Osteoblast (primary cell): ENCODE data around the gene RTKN2. TPM values are rescaled to one million over a fixed set of nuclear protein-coding genes. Genes with fewer than 3 reads are reported as not detected.

Source experiments
- DNase-seq: peaks from one replicate; pipeline ENCODE4 v3.0.0; 2011; ENCODE audit warnings: low spot score, mixed read lengths; ENCODE audit not compliant: insufficient read length; ENCODE audit errors: missing footprints
- H2AFZ ChIP-seq: 2 replicates; pipeline ENCODE4 v1.6.0; 2011; ENCODE audit warnings: mild to moderate bottlenecking, low read length
- H3K27ac ChIP-seq: 2 replicates; pipeline ENCODE4 v1.5.1; 2011; ENCODE audit warnings: mild to moderate bottlenecking, low read depth, low read length, moderate library complexity
- H3K27me3 ChIP-seq: 2 replicates; pipeline ENCODE4 v1.6.0; 2012; ENCODE audit warnings: mild to moderate bottlenecking, control low read depth, inconsistent platforms, low read length, moderate library complexity; ENCODE audit not compliant: insufficient read depth
- H3K36me3 ChIP-seq: 2 replicates; pipeline ENCODE4 v1.5.1; 2011; ENCODE audit warnings: mild to moderate bottlenecking, low read length, control low read depth, moderate library complexity; ENCODE audit not compliant: insufficient read depth
- H3K4me1 ChIP-seq: 2 replicates; pipeline ENCODE4 v1.5.1; 2011; ENCODE audit warnings: mild to moderate bottlenecking, low read length, control low read depth, moderate library complexity; ENCODE audit not compliant: insufficient read depth
- H3K4me2 ChIP-seq: 2 replicates; pipeline ENCODE4 v1.6.0; 2011; ENCODE audit warnings: mild to moderate bottlenecking, low read length; ENCODE audit not compliant: insufficient read depth
- H3K4me3 ChIP-seq: fragments of 200-600 bp; sonication (generic); 3 replicates; pipeline ENCODE4 v1.5.1; 2012; ENCODE audit warnings: mild to moderate bottlenecking, low read length, inconsistent platforms; ENCODE audit not compliant: insufficient read depth
- H3K79me2 ChIP-seq: 2 replicates; pipeline ENCODE4 v1.6.0; 2012; ENCODE audit warnings: mild to moderate bottlenecking, low read length, control low read depth, inconsistent platforms; ENCODE audit not compliant: insufficient read depth
- H3K9me3 ChIP-seq: 2 replicates; pipeline ENCODE4 v1.5.1; 2011; ENCODE audit warnings: low read depth, low read length, control low read depth
- H4K20me1 ChIP-seq: 2 replicates; pipeline ENCODE4 v1.6.0; 2012; ENCODE audit warnings: mild to moderate bottlenecking, low read length, control low read depth; ENCODE audit not compliant: insufficient read depth
- CTCF ChIP-seq: IDR thresholded peaks from 2 replicates; pipeline ENCODE4 v1.5.1; 2011; ENCODE audit warnings: mild to moderate bottlenecking, low read depth, low read length, moderate library complexity; ENCODE audit errors: extremely low read depth
- total RNA-seq: library from RNA; depleted of rRNA; stranded (reverse); fragments of >200 nt; gene quantifications from 2 replicates; pipeline ENCODE4 v1.2.3, GENCODE V29; 2012

The RTKN2 gene
- total RNA-seq, 1 donor: 8.0 TPM

- no peak overlapping the region for H3K4me3 ChIP-seq
- no peaks in the 10 kb centered on the region for H3K27me3 ChIP-seq
- H3K9me3 ChIP-seq: no peaks in the 10 kb centered on the region
- H3K79me2 ChIP-seq: no peaks in the 10 kb centered on the region
- no peaks in the 10 kb centered on the region for H4K20me1 ChIP-seq
- peak overlapping the region; percentile 89 for H3K27ac ChIP-seq
- peaks cover 50% of the 10 kb centered on the region for H3K4me1 ChIP-seq
- DNase-seq: no peak
- H3K4me2 ChIP-seq: peak overlapping the region; percentile 34
- no peak for TF ChIP-seq CTCF
- H3K36me3 ChIP-seq: no peaks in the 10 kb centered on the region
- peak overlapping the region; percentile 6 for H2AFZ ChIP-seq
Observed at GRCh38 chr10:62234077-62234605, 34.5 kb downstream of the RTKN2 start.

GRCh38 chr10:62233356-62234076, 35.1 kb downstream of the RTKN2 start:
- H3K4me2 ChIP-seq: peak overlapping the region; percentile 34
- no peaks in the 10 kb centered on the region for H3K9me3 ChIP-seq
- no peak overlapping the region for H3K4me3 ChIP-seq
- no peaks in the 10 kb centered on the region for H3K27me3 ChIP-seq
- peaks cover 50% of the 10 kb centered on the region for H3K4me1 ChIP-seq
- H2AFZ ChIP-seq: peak overlapping the region; percentile 6
- TF ChIP-seq CTCF: no peak
- H3K79me2 ChIP-seq: no peaks in the 10 kb centered on the region
- H3K27ac ChIP-seq: peak overlapping the region; percentile 89
- H4K20me1 ChIP-seq: no peaks in the 10 kb centered on the region
- H3K36me3 ChIP-seq: no peaks in the 10 kb centered on the region
- DNase-seq: no peak

GRCh38 chr10:62231805-62232204, 36.8 kb downstream of the RTKN2 start:
- TF ChIP-seq CTCF: no peak
- Histone ChIP-seq H3K36me3 (no peaks in the 10 kb centered on the region), H3K4me3 (no peak overlapping the region), H3K4me2 (peak overlapping the region; percentile 25), H3K27ac (peak overlapping the region; percentile 89), H3K4me1 (peaks cover 42% of the 10 kb centered on the region), H4K20me1 (no peaks in the 10 kb centered on the region), H3K27me3 (no peaks in the 10 kb centered on the region), H2AFZ (no peak overlapping the region), H3K79me2 (no peaks in the 10 kb centered on the region), H3K9me3 (no peaks in the 10 kb centered on the region)
- no peak for DNase-seq

DNA sequence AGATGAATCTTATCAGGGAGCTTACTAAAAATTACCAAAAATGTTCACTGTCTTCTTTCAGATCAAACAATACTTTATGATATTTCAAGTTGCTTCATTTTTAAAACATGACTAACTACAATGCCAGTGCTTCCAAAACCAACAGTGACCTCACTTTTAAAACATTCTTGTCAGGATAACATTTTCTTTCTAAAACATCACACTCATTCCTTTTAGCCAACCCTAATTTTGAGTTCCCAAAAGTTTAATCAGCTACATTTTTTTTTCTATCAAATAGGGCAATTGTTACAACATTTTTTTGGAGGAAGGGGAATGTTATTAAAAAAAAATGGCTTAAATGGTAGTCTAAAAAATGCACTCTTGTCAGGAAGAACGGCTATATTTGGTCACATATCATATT, 37.3 kb downstream of the RTKN2 start:
- peak; percentile 46 for DNase-seq
- H3K36me3 ChIP-seq: no peaks in the 10 kb centered on the region
- peaks cover 41% of the 10 kb centered on the region for H3K4me1 ChIP-seq
- no peaks in the 10 kb centered on the region for H4K20me1 ChIP-seq
- H3K4me2 ChIP-seq: peak overlapping the region; percentile 25
- no peaks in the 10 kb centered on the region for H3K9me3 ChIP-seq
- no peak overlapping the region for H2AFZ ChIP-seq
- H3K79me2 ChIP-seq: no peaks in the 10 kb centered on the region
- H3K27me3 ChIP-seq: no peaks in the 10 kb centered on the region
- no peak for TF ChIP-seq CTCF
- no peak overlapping the region for H3K4me3 ChIP-seq
- peak overlapping the region; percentile 89 for H3K27ac ChIP-seq
